Fibroblast of pulmonary artery (primary cell): ENCODE measurements around the gene AK1.
A peak's percentile ranks its signal among the peaks of the same experiment; 100 is the strongest.
"Not testable (repeated sequence)": the region's sequence is repeated elsewhere in the genome, so short reads cannot be mapped to it uniquely, and the experiment has no call there.

Experiments
- DNase-seq: peaks from one replicate; pipeline ENCODE4 v3.0.0-alpha.2; 2010; ENCODE audit warnings: low read depth
- H3K4me3 ChIP-seq: replicated peaks from 2 replicates; pipeline ENCODE4 v1.5.1; 2011; ENCODE audit warnings: low read depth, mild to moderate bottlenecking, control low read depth, low read length, moderate library complexity
- CTCF ChIP-seq: IDR thresholded peaks from 2 replicates; pipeline ENCODE4 v1.5.1; 2011; ENCODE audit warnings: mild to moderate bottlenecking, control low read depth, low read length, inconsistent platforms; ENCODE audit errors: missing control alignments

Gene AK1

GRCh38 chr9:127837346-127837745 is 40.1 kb downstream of the AK1 start:
- no peak for DNase-seq
- H3K4me3 ChIP-seq, result no peak overlapping the region
- TF ChIP-seq CTCF, result no peak

- not testable (repeated sequence) for DNase-seq, H3K4me3 ChIP-seq
Measured at GRCh38 chr9:127836561-127836960, 40.9 kb downstream of the AK1 start.

- no peak for TF ChIP-seq CTCF
- H3K4me3 ChIP-seq, result no peak overlapping the region
- peak; percentile 76 for DNase-seq
Measured at GRCh38 chr9:127835991-127836516, 41.4 kb downstream of the AK1 start.

GRCh38 chr9:127833555-127833954 is 43.9 kb downstream of the AK1 start:
- TF ChIP-seq CTCF, result no peak
- no peak overlapping the region for H3K4me3 ChIP-seq
- DNase-seq, result peak; percentile 57

GRCh38 chr9:127832248-127832647 is 45.2 kb downstream of the AK1 start:
- DNase-seq, result no peak
- H3K4me3 ChIP-seq, result no peak overlapping the region

GRCh38 chr9:127829205-127829906 is 48.1 kb downstream of the AK1 start:
- no peak for TF ChIP-seq CTCF
- no peak overlapping the region for H3K4me3 ChIP-seq
- DNase-seq, result no peak

More at GRCh38 chr9:127832248-127832647, 45.2 kb downstream of the AK1 start:
- TF ChIP-seq CTCF, result no peak

- no peak for TF ChIP-seq CTCF
- H3K4me3 ChIP-seq, result no peak overlapping the region
- peak; percentile 80 for DNase-seq
Measured at GRCh38 chr9:127828262-127829031, 49.0 kb downstream of the AK1 start.
